H9 (cell line): ENCODE data around the gene HIGD1B. TPM values are rescaled to one million over a fixed set of nuclear protein-coding genes. Genes with fewer than 3 reads are reported as not detected.

Experiments
- DNase-seq: peaks from one replicate; pipeline ENCODE4 v3.0.0-alpha.2; 2017
- H2AFZ ChIP-seq: one replicate; pipeline ENCODE4 v1.6.1; 2013; ENCODE audit warnings: mild to moderate bottlenecking, low read length, control low read depth, moderate library complexity
- H2AK5ac ChIP-seq: 2 replicates; pipeline ENCODE4 v1.6.1; 2013; ENCODE audit warnings: low read length, control low read depth, mixed read lengths; ENCODE audit not compliant: insufficient read length
- H2BK120ac ChIP-seq: one replicate; pipeline ENCODE4 v1.6.1; 2013; ENCODE audit warnings: low read depth, mild to moderate bottlenecking, low read length, control low read depth, inconsistent platforms; ENCODE audit not compliant: poor library complexity, severe bottlenecking
- H2BK12ac ChIP-seq: 2 replicates; pipeline ENCODE4 v1.6.1; 2013; ENCODE audit warnings: low read length, control low read depth, mixed read lengths, low read depth; ENCODE audit not compliant: insufficient read length
- H2BK15ac ChIP-seq: 2 replicates; pipeline ENCODE4 v1.6.1; 2013; ENCODE audit warnings: low read depth, low read length, control low read depth
- H2BK20ac ChIP-seq: one replicate; pipeline ENCODE4 v1.6.1; 2013; ENCODE audit warnings: low read depth, mild to moderate bottlenecking, low read length, control low read depth, inconsistent platforms; ENCODE audit not compliant: poor library complexity, severe bottlenecking
- H2BK5ac ChIP-seq: 2 replicates; pipeline ENCODE4 v1.6.1; 2013; ENCODE audit warnings: low read length, control low read depth, mixed read lengths; ENCODE audit not compliant: insufficient read length
- H3K14ac ChIP-seq: 2 replicates; pipeline ENCODE4 v1.6.1; 2013; ENCODE audit warnings: low read length, control low read depth; ENCODE audit not compliant: insufficient read depth
- H3K18ac ChIP-seq: 2 replicates; pipeline ENCODE4 v1.6.1; 2013; ENCODE audit warnings: low read depth, mild to moderate bottlenecking, mixed read lengths, low read length, control low read depth; ENCODE audit not compliant: insufficient read length
- H3K23ac ChIP-seq: 2 replicates; pipeline ENCODE4 v1.6.1; 2013; ENCODE audit warnings: low read length, control low read depth, mixed read lengths, low read depth; ENCODE audit not compliant: insufficient read length
- H3K23me2 ChIP-seq: 2 replicates; pipeline ENCODE4 v1.6.1; 2013; ENCODE audit warnings: low read depth, mild to moderate bottlenecking, mixed read lengths, low read length, control low read depth; ENCODE audit not compliant: insufficient read length, poor library complexity, severe bottlenecking
- H3K27ac ChIP-seq: 2 replicates; pipeline ENCODE4 v1.5.1; 2013; ENCODE audit warnings: low read length, control low read depth, mixed read lengths, low read depth; ENCODE audit not compliant: insufficient read length
- H3K27me3 ChIP-seq: 2 replicates; pipeline ENCODE4 v1.6.1; 2013; ENCODE audit warnings: low read length, control low read depth, inconsistent platforms; ENCODE audit not compliant: insufficient read depth
- H3K4ac ChIP-seq: 2 replicates; pipeline ENCODE4 v1.6.1; 2013; ENCODE audit warnings: low read depth, mild to moderate bottlenecking, control low read depth, inconsistent platforms, low read length, moderate library complexity
- H3K4me1 ChIP-seq: 2 replicates; pipeline ENCODE4 v1.6.1; 2013; ENCODE audit warnings: low read length, control low read depth, inconsistent platforms; ENCODE audit not compliant: insufficient read depth
- H3K4me2 ChIP-seq: 2 replicates; pipeline ENCODE4 v1.6.1; 2013; ENCODE audit warnings: low read length, control low read depth, mixed read lengths; ENCODE audit not compliant: insufficient read length, insufficient read depth
- H3K56ac ChIP-seq: 2 replicates; pipeline ENCODE4 v1.6.1; 2013; ENCODE audit warnings: low read depth, mild to moderate bottlenecking, mixed read lengths, low read length, control low read depth; ENCODE audit not compliant: insufficient read length
- H3K79me1 ChIP-seq: 2 replicates; pipeline ENCODE4 v1.6.1; 2013; ENCODE audit warnings: low read depth, mild to moderate bottlenecking, moderate library complexity, low read length, control low read depth, inconsistent platforms; ENCODE audit not compliant: insufficient read depth, poor library complexity, severe bottlenecking
- H3K79me2 ChIP-seq: 2 replicates; pipeline ENCODE4 v1.6.1; 2013; ENCODE audit warnings: low read length, control low read depth, inconsistent platforms; ENCODE audit not compliant: insufficient read depth
- H3K9ac ChIP-seq: 2 replicates; pipeline ENCODE4 v1.6.1; 2013; ENCODE audit warnings: low read length, control low read depth, mixed read lengths; ENCODE audit not compliant: insufficient read length; ENCODE audit errors: extremely low read depth
- H3K9me3 ChIP-seq: one replicate; pipeline ENCODE4 v1.6.1; 2013; ENCODE audit warnings: low read depth, low read length, inconsistent platforms; ENCODE audit not compliant: control insufficient read depth
- H3T11ph ChIP-seq: one replicate; pipeline ENCODE4 v1.6.1; 2013; ENCODE audit warnings: mild to moderate bottlenecking, low read length, control low read depth, inconsistent platforms
- H4K20me1 ChIP-seq: one replicate; pipeline ENCODE4 v1.6.1; 2013; ENCODE audit not compliant: control insufficient read depth, insufficient read length, insufficient read depth
- H4K5ac ChIP-seq: 2 replicates; pipeline ENCODE4 v1.6.1; 2013; ENCODE audit warnings: low read depth, mild to moderate bottlenecking, mixed read lengths, low read length, control low read depth; ENCODE audit not compliant: insufficient read length
- H4K8ac ChIP-seq: replicated peaks from 2 replicates; pipeline ENCODE4 v1.6.1; 2013; ENCODE audit warnings: low read length, control low read depth, mixed read lengths, low read depth; ENCODE audit not compliant: insufficient read length
- H4K91ac ChIP-seq: 2 replicates; pipeline ENCODE4 v1.6.1; 2013; ENCODE audit warnings: low read depth, mild to moderate bottlenecking, moderate library complexity, mixed read lengths, low read length, control low read depth; ENCODE audit not compliant: insufficient read length
- H3K27ac Mint-ChIP-seq, 3 experiments: 2 replicates in 2 of 3; 3 replicates in 1 of 3; pipeline ENCODE4 v1.8.0; 2020 to 2021; ENCODE audit warnings: mixed read lengths in 3 of 3, mild to moderate bottlenecking in 1 of 3, moderate library complexity in 1 of 3
- H3K27me3 Mint-ChIP-seq: 2 replicates; pipeline ENCODE4 v1.8.0; 2021; ENCODE audit warnings: low read depth, mild to moderate bottlenecking, moderate library complexity, mixed read lengths
- H3K36me3 Mint-ChIP-seq, 3 experiments: 2 replicates in 2 of 3; 3 replicates in 1 of 3; pipeline ENCODE4 v1.8.0; 2020 to 2021; ENCODE audit warnings: low read depth in 3 of 3, mixed read lengths in 3 of 3; ENCODE audit not compliant: insufficient read depth in 1 of 3
- H3K4me1 Mint-ChIP-seq, 2 experiments: 2 replicates each; pipeline ENCODE4 v1.8.0; 2020; ENCODE audit warnings: mixed read lengths in 2 of 2
- H3K4me3 Mint-ChIP-seq, 2 experiments: 2 replicates in 1 of 2; 3 replicates in 1 of 2; pipeline ENCODE4 v1.8.0; 2020 to 2021; ENCODE audit warnings: mild to moderate bottlenecking in 2 of 2, mixed read lengths in 2 of 2, moderate library complexity in 1 of 2
- H3K9me3 Mint-ChIP-seq, 2 experiments: 2 replicates in 1 of 2; 3 replicates in 1 of 2; pipeline ENCODE4 v1.8.0; 2020; ENCODE audit warnings: mild to moderate bottlenecking in 2 of 2, mixed read lengths in 2 of 2, moderate library complexity in 1 of 2
- WGBS: extraction: QIAGEN DNeasy Blood & Tissue Kit; methylation state at CpG from one replicate; pipeline ENCODE4 v1.1.7; 2013; ENCODE audit warnings: missing lambda C conversion rate, low lambda C conversion rate, mixed read lengths; ENCODE audit not compliant: insufficient read length; ENCODE audit errors: extremely low coverage; 5-methylcytosine and 5-hydroxymethylcytosine counted together
- total RNA-seq: library from RNA; stranded (reverse); gene quantifications from 2 replicates; pipeline ENCODE4 v1.2.1, GENCODE V29; 2021
- TF ChIP-seq, protein P1 (sequence below): fragments of 200-600 bp; sonication (generic); conservative IDR thresholded peaks from 3 replicates; pipeline ENCODE4 v1.8.0; 2021; ENCODE audit warnings: antibody characterized with exemption, mild to moderate bottlenecking

HIGD1B gene
- total RNA-seq, 1 experiment from 2014 or later, result not detected

DNA sequence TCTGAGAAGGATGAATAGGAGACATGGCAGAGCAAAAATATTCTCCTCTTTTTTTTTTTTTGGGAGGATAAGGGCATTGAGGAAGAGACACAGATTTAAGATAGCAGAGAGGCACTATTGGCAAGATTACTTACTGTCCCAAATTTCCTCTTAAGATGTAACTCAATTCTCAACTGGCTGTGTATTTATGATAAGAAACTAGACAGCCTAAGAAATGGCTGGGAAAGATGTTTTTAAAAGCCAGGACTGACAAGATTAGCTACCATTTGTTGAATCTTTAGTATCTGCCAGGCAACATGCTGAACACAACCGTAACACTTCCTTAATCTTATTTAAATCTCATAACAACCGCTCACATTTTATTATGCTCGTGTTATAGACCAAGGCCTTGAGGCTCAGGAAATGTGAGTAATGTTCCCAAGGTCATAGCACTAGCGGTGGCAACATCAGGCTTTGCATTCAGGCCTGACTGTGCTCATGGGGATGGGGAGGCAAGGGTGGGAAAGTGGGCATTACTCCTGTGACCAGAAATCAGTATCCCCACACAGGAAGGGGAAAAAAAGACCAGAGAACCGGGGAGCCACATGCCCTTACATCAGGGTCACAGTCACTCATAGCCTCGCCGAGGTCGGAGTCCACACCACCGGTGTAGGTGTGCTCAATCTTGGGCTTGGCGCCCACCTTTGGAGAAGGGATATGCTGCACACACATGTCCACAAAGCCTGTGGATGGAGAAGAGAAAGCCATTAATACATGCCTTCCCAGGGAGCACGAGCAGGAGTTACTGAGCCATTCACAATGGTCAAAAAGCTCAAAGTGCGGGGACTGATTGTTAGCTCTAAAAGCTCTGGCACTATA, 15.6 kb downstream of the HIGD1B start:
- H3K27me3 Mint-ChIP-seq, result no peaks in the 10 kb centered on the region
- Histone ChIP-seq H3K79me2 (no peaks in the 10 kb centered on the region), H3K27me3 (no peaks in the 10 kb centered on the region), H3T11ph (no peak overlapping the region), H2BK5ac (no peak overlapping the region), H4K5ac (no peak overlapping the region), H3K9ac (no peak overlapping the region), H2AFZ (no peak overlapping the region), H3K18ac (no peak overlapping the region), H3K9me3 (no peaks in the 10 kb centered on the region), H2BK20ac (no peak overlapping the region), H3K23me2 (no peaks in the 10 kb centered on the region), H3K4me2 (no peak overlapping the region), H2BK12ac (no peak overlapping the region), H4K20me1 (no peaks in the 10 kb centered on the region), H3K14ac (no peak overlapping the region), H4K91ac (no peak overlapping the region), H3K27ac (no peak overlapping the region), H3K56ac (no peak overlapping the region), H4K8ac (no peak overlapping the region), H2BK15ac (no peak overlapping the region), H2BK120ac (no peak overlapping the region), H3K4me1 (no peaks in the 10 kb centered on the region), H3K79me1 (no peaks in the 10 kb centered on the region), H2AK5ac (no peak overlapping the region), H3K23ac (no peak overlapping the region), H3K4ac (no peak overlapping the region)
- H3K4me1 Mint-ChIP-seq, result no peaks in the 10 kb centered on the region
- WGBS, result 100% methylated on average over 2 of the region's 12 CpGs
- H3K36me3 Mint-ChIP-seq, result peaks cover 50 to 89% (median 67%) of the 10 kb centered on the region in 3 experiments
- no peak overlapping the region for H3K4me3 Mint-ChIP-seq
- TF ChIP-seq, protein P1, sequence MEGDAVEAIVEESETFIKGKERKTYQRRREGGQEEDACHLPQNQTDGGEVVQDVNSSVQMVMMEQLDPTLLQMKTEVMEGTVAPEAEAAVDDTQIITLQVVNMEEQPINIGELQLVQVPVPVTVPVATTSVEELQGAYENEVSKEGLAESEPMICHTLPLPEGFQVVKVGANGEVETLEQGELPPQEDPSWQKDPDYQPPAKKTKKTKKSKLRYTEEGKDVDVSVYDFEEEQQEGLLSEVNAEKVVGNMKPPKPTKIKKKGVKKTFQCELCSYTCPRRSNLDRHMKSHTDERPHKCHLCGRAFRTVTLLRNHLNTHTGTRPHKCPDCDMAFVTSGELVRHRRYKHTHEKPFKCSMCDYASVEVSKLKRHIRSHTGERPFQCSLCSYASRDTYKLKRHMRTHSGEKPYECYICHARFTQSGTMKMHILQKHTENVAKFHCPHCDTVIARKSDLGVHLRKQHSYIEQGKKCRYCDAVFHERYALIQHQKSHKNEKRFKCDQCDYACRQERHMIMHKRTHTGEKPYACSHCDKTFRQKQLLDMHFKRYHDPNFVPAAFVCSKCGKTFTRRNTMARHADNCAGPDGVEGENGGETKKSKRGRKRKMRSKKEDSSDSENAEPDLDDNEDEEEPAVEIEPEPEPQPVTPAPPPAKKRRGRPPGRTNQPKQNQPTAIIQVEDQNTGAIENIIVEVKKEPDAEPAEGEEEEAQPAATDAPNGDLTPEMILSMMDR, result no peak
- no peak for DNase-seq
- no peaks in the 10 kb centered on the region for H3K9me3 Mint-ChIP-seq
- no peak overlapping the region for H3K27ac Mint-ChIP-seq
